ENCODE results near the gene COPG1. TPM values are rescaled to one million over a fixed set of nuclear protein-coding genes. Genes with fewer than 3 reads are reported as not detected.

The COPG1 gene
- total RNA-seq, 1 experiment from 2014 or later, result 225 TPM

- DNase-seq (ENCODE audit: low read depth, low spot score) (no peak), ATAC-seq (no peak)
- ChIA-PET CTCF (interaction anchor here (0.5 kb wide), 1 partner anchor 72 kb away, joined by 3 read pairs; no protein-coding TSS in a partner anchor), POLR2A (interaction anchor here (0.5 kb wide), 1 partner anchor 16 kb away, joined by 5 read pairs; no protein-coding TSS in a partner anchor)
- H3K4me3 ChIP-seq (ENCODE audit: low read depth in 2 of 2, low read length in 2 of 2), result no peak overlapping the region
- no peaks in the 10 kb centered on the region for H3K27me3 ChIP-seq (ENCODE audit: control insufficient read depth, insufficient read depth, low read length)
- H3K4me1 ChIP-seq (ENCODE audit: control insufficient read depth, insufficient read depth, low read length), result peaks cover 31% of the 10 kb centered on the region
- in situ Hi-C loops (cut with HindIII; ENCODE audit: low pct_unique_long_range_greater_than_20kb, low sequenced_read_pairs), result no loop called here
- intact Hi-C loops (cut with micrococcal nuclease; ENCODE audit: unreplicated experiment), result no loop called here
- no peaks in the 10 kb centered on the region for H3K36me3 ChIP-seq (ENCODE audit: control insufficient read depth, insufficient read depth, low read length)
- no TSS peak for BruUV-seq (replicated peaks)
- H3K9me3 ChIP-seq (ENCODE audit: control insufficient read depth, insufficient read depth, low read depth, low read length), result no peaks in the 10 kb centered on the region
- H3K27ac ChIP-seq (ENCODE audit: low read length), result peak overlapping the region; percentile 44; the same call in 1 of the 2 replicates
- TF ChIP-seq SIN3A (IDR thresholded peaks at IDR 0.05; ENCODE audit: borderline replicate concordance, insufficient read depth, low read depth, low read length), result no peak
- TF ChIP-seq TCF7L2 (IDR thresholded peaks at IDR 0.05; ENCODE audit: low read depth, low read length), result no peak
- TF ChIP-seq REST (IDR thresholded peaks at IDR 0.05; ENCODE audit: insufficient read depth in 1 of 2, low read depth in 2 of 2, low read length in 1 of 2), result no peak
- no peak for TF ChIP-seq POLR2AphosphoS5 (IDR thresholded peaks at IDR 0.05; ENCODE audit: low read depth, low read length)
Measured at GRCh38 chr3:129233538-129233937, 15.9 kb upstream of the COPG1 start.

- H3K4me1 ChIP-seq (ENCODE audit: control insufficient read depth, insufficient read depth, low read length), result peaks cover 22% of the 10 kb centered on the region
- TF ChIP-seq REST (IDR thresholded peaks at IDR 0.05; ENCODE audit: insufficient read depth in 1 of 2, low read depth in 2 of 2, low read length in 1 of 2) (no peak), POLR2AphosphoS5 (IDR thresholded peaks at IDR 0.05; ENCODE audit: low read depth, low read length) (no peak), SIN3A (IDR thresholded peaks at IDR 0.05; ENCODE audit: borderline replicate concordance, insufficient read depth, low read depth, low read length) (no peak), TCF7L2 (IDR thresholded peaks at IDR 0.05; ENCODE audit: low read depth, low read length) (no peak)
- TF ChIP-seq, protein P1, sequence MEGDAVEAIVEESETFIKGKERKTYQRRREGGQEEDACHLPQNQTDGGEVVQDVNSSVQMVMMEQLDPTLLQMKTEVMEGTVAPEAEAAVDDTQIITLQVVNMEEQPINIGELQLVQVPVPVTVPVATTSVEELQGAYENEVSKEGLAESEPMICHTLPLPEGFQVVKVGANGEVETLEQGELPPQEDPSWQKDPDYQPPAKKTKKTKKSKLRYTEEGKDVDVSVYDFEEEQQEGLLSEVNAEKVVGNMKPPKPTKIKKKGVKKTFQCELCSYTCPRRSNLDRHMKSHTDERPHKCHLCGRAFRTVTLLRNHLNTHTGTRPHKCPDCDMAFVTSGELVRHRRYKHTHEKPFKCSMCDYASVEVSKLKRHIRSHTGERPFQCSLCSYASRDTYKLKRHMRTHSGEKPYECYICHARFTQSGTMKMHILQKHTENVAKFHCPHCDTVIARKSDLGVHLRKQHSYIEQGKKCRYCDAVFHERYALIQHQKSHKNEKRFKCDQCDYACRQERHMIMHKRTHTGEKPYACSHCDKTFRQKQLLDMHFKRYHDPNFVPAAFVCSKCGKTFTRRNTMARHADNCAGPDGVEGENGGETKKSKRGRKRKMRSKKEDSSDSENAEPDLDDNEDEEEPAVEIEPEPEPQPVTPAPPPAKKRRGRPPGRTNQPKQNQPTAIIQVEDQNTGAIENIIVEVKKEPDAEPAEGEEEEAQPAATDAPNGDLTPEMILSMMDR (IDR thresholded peaks at IDR 0.05), result no peak
- POLR2A ChIA-PET, result interaction anchor here (0.6 kb wide), 1 partner anchor 13 kb away, joined by 4 read pairs; no protein-coding TSS in a partner anchor
- H3K36me3 ChIP-seq (ENCODE audit: control insufficient read depth, insufficient read depth, low read length), result no peaks in the 10 kb centered on the region
- no peak overlapping the region for H3K27ac ChIP-seq (ENCODE audit: low read length)
- in situ Hi-C loops (cut with HindIII; ENCODE audit: low pct_unique_long_range_greater_than_20kb, low sequenced_read_pairs), result no loop called here
- H3K27me3 ChIP-seq (ENCODE audit: control insufficient read depth, insufficient read depth, low read length), result no peaks in the 10 kb centered on the region
- BruUV-seq (replicated peaks), result no TSS peak
- no peaks in the 10 kb centered on the region for H3K9me3 ChIP-seq (ENCODE audit: control insufficient read depth, insufficient read depth, low read depth, low read length)
- ATAC-seq, result no peak
- no peak for DNase-seq (ENCODE audit: low read depth, low spot score)
- CTCF ChIA-PET, result no interaction called here
- H3K4me3 ChIP-seq (ENCODE audit: low read depth in 2 of 2, low read length in 2 of 2), result no peak overlapping the region
- intact Hi-C loops (cut with micrococcal nuclease; ENCODE audit: unreplicated experiment), result no loop called here
Measured at GRCh38 chr3:129234441-129234840, 15.0 kb upstream of the COPG1 start.

All from Panc1 (cell line).